Peyer's patch (tissue), 4 donors: ENCODE results near the gene NOXA1.

Source experiments
- CTCF ChIP-seq, 6 experiments: fragments of 450-650 bp in 4 of 6; fragments of 200-600 bp in 2 of 6; sonication (generic) in 1 of 6; IDR thresholded peaks; one replicate each; pipeline ENCODE4 v1.5.1; 2017 to 2019; ENCODE audit warnings: antibody characterized with exemption in 6 of 6, mild to moderate bottlenecking in 3 of 6, moderate library complexity in 1 of 6
- POLR2A ChIP-seq, 2 donors: fragments of 450-650 bp; IDR thresholded peaks; one replicate each; pipeline ENCODE4 v1.5.1; 2017; ENCODE audit warnings: antibody characterized with exemption in 2 of 2, mild to moderate bottlenecking in 2 of 2, moderate library complexity in 2 of 2

- TF ChIP-seq CTCF (IDR thresholded peaks at IDR 0.05) (no peak), POLR2A (IDR thresholded peaks at IDR 0.05) (no peak)
Measured at GRCh38 chr9:137403269-137403668, 19.9 kb upstream of the NOXA1 start.
